C4-2B (cell line): Measurements from ENCODE around the gene ZNF652.

Source experiments
- ZFX ChIP-seq: fragments of 450-650 bp; IDR thresholded peaks from 2 replicates; pipeline ENCODE4 v1.6.1; 2017
- TF ChIP-seq, protein P1 (sequence below): fragments of 450-650 bp; conservative IDR thresholded peaks from 2 replicates; pipeline ENCODE4 v1.5.1; 2017; ENCODE audit warnings: mild to moderate bottlenecking

DNA sequence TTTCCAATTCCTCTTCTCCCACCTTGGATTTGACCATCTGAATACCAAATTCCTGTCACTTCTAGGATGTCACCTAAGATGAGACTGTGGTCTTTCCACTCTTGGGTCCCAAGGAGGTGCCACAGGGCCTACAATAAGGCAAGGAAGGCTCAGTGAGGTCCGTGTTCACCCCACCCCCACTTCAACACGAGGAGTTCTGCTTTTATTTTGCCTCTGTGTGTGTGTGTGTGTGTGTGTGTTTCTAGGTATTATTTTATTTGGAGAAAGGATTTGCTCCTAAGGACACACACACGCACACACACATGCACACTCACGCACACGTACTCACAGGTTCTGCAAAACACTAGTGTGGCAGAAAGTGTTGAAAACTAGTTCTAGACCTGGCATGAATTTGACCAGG lies 106.9 kb downstream of the ZNF652 start:
- TF ChIP-seq, protein P1, sequence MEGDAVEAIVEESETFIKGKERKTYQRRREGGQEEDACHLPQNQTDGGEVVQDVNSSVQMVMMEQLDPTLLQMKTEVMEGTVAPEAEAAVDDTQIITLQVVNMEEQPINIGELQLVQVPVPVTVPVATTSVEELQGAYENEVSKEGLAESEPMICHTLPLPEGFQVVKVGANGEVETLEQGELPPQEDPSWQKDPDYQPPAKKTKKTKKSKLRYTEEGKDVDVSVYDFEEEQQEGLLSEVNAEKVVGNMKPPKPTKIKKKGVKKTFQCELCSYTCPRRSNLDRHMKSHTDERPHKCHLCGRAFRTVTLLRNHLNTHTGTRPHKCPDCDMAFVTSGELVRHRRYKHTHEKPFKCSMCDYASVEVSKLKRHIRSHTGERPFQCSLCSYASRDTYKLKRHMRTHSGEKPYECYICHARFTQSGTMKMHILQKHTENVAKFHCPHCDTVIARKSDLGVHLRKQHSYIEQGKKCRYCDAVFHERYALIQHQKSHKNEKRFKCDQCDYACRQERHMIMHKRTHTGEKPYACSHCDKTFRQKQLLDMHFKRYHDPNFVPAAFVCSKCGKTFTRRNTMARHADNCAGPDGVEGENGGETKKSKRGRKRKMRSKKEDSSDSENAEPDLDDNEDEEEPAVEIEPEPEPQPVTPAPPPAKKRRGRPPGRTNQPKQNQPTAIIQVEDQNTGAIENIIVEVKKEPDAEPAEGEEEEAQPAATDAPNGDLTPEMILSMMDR = no peak
- TF ChIP-seq ZFX = no peak
